Right forelimb (tissue), 1 donor: Measurements from ENCODE around the gene RBMS1.
"Not testable (repeated sequence)": the region's sequence is repeated elsewhere in the genome, so short reads cannot be mapped to it uniquely, and the experiment has no call there.

Experiments
- DNase-seq: peaks from one replicate; pipeline ENCODE4 v3.0.0-alpha.2; 2018

RBMS1 gene

GRCh38 chr2:160499865-160500264 lies 6.3 kb upstream of the RBMS1 start:
- DNase-seq, result no peak

DNA sequence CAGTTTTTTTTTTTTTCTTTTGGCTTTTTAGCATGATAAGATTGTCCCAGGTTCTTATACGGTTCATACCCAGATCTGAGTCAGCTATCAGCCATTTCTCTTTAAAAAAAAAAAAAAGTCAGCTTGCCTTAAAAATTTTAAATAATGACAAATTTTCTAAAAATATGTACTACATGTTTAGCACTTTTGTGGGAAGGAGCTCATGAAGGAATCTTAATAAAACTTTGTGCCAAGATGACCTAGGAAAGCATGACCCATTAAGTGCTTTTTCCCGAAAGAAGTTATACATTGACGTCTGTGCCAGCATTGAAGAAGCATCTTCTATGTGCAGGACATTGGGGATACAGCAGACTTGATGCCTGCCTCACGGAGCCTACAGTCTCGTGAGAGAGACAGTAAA lies 4.5 kb upstream of the RBMS1 start:
- DNase-seq, result no peak

DNA sequence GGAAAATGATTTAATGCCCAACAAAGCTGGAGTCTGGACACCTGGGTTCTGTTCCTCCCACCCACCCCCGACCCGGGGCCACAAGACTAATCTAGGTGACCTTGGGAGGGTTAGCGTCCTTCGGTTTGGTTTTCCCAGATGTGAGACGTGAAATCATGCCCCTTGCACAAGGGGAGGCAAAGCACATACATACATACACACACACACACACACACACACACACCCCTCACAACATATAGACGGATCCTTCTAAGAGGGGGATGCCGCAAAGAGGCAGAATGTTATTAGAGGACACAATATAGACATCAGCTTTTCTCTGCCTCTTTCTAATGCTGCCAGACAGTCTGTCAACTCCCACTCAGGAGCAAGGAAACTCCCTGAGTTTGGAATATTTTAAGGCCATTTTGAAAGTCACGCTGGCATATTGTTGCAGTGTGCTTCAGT lies 616 bp upstream of the RBMS1 start:
- peak; percentile 60 for DNase-seq

GRCh38 chr2:160492401-160493226 lies 993 bp downstream of the RBMS1 start:
- peak; percentile 89 for DNase-seq

DNA sequence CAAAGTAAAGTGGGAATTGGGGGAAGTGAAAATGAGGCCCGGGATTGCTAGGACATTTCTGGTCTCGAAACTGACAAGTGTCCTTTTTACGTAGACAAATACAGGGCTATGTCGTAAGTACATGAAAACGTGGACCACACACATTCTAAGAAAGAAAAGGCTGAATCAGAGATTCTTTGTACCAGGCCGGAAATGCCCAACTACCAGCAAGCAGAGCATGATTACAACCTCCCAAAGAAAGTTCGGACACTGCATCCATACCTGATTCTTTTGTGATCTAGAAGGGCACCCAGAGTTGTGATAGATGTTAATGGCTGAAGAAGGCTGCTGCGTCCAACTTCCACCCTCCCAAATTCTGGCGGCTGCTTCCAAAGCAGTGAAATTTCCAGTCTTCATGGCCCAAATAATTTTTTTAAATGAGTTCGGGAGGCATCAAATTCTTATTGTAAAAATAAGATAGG lies 1.7 kb downstream of the RBMS1 start:
- DNase-seq, result peak; percentile 53

- DNase-seq, result no peak
Observed at GRCh38 chr2:160490733-160491685, 2.6 kb downstream of the RBMS1 start.

- no peak for DNase-seq
Observed at GRCh38 chr2:160489111-160489510, 4.5 kb downstream of the RBMS1 start.

GRCh38 chr2:160488289-160488688 lies 5.3 kb downstream of the RBMS1 start:
- DNase-seq, result not testable (repeated sequence)

DNA sequence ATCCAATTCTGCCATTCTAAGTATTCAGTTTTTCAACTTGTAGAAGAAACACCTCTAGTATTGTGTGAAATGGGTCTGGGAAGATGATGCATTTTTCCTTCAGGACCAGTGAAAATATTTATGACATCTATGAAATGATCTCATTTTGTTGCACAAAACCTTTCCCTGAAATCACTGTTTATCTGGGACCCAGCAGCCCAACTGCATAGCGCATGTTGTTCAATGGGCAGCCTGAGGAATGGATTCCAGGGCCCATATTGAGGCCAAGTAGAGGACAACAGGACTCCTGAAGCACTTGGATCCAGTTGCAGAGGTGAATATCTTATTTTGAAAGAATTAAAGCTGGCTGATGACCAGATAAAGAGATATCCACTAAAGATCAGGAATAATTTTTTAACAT lies 7.3 kb downstream of the RBMS1 start:
- DNase-seq, result no peak

GRCh38 chr2:160484859-160485520 lies 8.6 kb downstream of the RBMS1 start:
- DNase-seq, result no peak

GRCh38 chr2:160482673-160483072 lies 10.9 kb downstream of the RBMS1 start:
- no peak for DNase-seq

- no peak for DNase-seq
Observed at GRCh38 chr2:160479269-160479668, 14.3 kb downstream of the RBMS1 start.

DNA sequence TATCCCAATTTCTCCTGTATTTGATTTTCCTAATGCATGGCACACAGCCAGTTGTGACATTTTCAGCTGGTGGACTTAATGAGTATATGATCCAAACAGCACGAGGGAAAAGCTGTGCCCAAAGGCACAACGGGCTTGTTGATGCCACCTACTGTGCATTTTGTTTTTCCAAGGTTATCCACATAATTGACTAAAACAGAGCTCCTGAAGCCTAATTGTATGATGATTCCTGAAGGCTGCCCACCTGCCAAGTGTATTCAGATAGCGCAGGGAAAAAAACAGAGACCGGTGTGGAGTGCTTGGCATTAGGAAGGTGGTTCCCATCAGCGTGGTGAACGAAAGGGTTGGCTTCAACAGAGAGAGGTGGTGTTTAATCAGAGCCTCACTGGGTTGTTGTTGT lies 14.9 kb downstream of the RBMS1 start:
- no peak for DNase-seq

DNA sequence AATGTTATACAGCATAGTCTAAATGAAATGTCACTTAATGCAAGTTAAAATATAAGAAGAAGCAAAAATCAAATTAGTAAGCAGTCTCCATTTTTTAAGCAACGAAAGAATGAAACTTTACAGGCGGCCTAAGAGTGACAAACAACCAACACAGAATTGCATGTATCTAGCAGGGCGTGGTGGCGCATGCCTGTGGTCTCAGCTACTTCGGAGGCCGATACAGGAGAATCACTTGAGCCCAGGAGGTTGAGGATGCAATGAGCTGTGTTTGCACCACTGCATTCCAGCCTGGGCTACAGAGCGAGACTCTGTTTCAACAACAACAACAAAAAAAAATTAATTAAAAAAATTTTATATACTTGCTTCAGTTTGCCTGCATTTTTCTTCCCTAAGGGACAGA lies 16.6 kb downstream of the RBMS1 start:
- DNase-seq, result no peak

GRCh38 chr2:160474891-160475787 lies 18.5 kb downstream of the RBMS1 start:
- DNase-seq, result no peak

DNA sequence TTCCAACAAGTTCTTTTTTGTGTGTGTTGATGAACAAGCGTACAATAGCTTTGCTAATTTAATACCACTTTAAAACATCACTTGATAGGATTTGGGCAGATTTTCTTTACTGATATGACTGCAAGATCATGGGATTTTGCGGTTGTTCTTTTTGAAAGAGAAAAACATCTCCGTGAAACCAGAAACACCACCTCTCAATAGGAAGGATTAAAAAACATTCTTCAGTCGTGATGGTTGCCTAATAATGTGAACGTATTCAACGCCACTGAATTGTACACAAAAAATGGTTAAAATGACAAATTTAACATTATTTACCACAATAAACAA lies 19.3 kb downstream of the RBMS1 start:
- DNase-seq, result no peak

- DNase-seq, result no peak
Observed at GRCh38 chr2:160473468-160474318, 19.9 kb downstream of the RBMS1 start.

GRCh38 chr2:160472839-160473251 lies 20.8 kb downstream of the RBMS1 start:
- no peak for DNase-seq

DNA sequence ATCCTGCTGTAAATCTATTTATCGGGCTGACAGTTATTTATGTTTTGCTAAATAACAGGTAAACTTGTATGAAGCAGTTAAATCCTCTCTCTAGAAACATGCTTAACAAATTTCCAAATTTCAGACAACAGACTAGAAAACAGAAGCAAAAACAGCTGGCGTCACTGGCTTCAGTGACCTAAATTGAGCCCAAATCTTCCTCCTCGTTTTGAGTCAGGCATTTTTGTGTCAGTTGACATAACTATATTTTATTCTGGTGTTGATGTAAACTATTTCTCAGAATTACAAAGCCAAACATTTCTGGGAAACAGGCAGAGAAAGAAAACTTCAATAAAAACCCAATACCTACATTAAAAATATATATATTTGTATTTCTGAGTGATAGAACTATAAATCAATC lies 21.7 kb downstream of the RBMS1 start:
- no peak for DNase-seq

GRCh38 chr2:160469621-160470204 lies 23.9 kb downstream of the RBMS1 start:
- no peak for DNase-seq

GRCh38 chr2:160469164-160469563 lies 24.4 kb downstream of the RBMS1 start:
- no peak for DNase-seq
